CD14-positive monocyte (primary cell): ENCODE data around the gene CCM2. TPM values are rescaled to one million over a fixed set of nuclear protein-coding genes. Genes with fewer than 3 reads are reported as not detected.

Experiments used
- DNase-seq, 3 donors: peaks; one replicate each; pipeline ENCODE4 v3.0.0-alpha.2; 2011 to 2022
- H2AFZ ChIP-seq: 2 replicates; pipeline ENCODE4 v1.6.0; 2012; ENCODE audit warnings: mild to moderate bottlenecking, low read depth, low read length, inconsistent platforms; ENCODE audit not compliant: insufficient read depth, poor library complexity, severe bottlenecking
- H3K27ac ChIP-seq, 2 donors: 1 replicate in 1 of 2; 2 replicates in 1 of 2; pipeline ENCODE4 v1.5.1; 2012 to 2013; ENCODE audit warnings: low read length in 2 of 2, control low read depth in 1 of 2, inconsistent platforms in 1 of 2, low read depth in 1 of 2, mild to moderate bottlenecking in 1 of 2
- H3K27me3 ChIP-seq, 2 donors: one replicate each; pipeline versions ENCODE4 v1.6.0 to v1.6.1; 2011 to 2013; ENCODE audit warnings: low read length in 2 of 2; ENCODE audit not compliant: control insufficient read depth in 2 of 2, insufficient read depth in 2 of 2
- H3K36me3 ChIP-seq, 2 donors: replicated peaks in 1 of 2; 1 replicate in 1 of 2; 2 replicates in 1 of 2; pipeline versions ENCODE4 v1.5.1 to v1.6.1; 2012 to 2013; ENCODE audit warnings: low read length in 2 of 2, control low read depth in 1 of 2, inconsistent platforms in 1 of 2, mild to moderate bottlenecking in 1 of 2; ENCODE audit not compliant: insufficient read depth in 2 of 2, control insufficient read depth in 1 of 2
- H3K4me1 ChIP-seq, 2 donors: 1 replicate in 1 of 2; 2 replicates in 1 of 2; pipeline versions ENCODE4 v1.5.1 to v1.6.1; 2012 to 2013; ENCODE audit warnings: low read length in 2 of 2, control low read depth in 1 of 2, inconsistent platforms in 1 of 2, mild to moderate bottlenecking in 1 of 2, moderate library complexity in 1 of 2; ENCODE audit not compliant: insufficient read depth in 2 of 2, control insufficient read depth in 1 of 2
- H3K4me2 ChIP-seq: replicated peaks from 2 replicates; pipeline ENCODE3; 2012; ENCODE audit warnings: low read length, moderate library complexity, mild to moderate bottlenecking; ENCODE audit not compliant: poor library complexity, severe bottlenecking; ENCODE audit errors: extremely low read depth
- H3K4me3 ChIP-seq, 3 experiments: fragments of 200-600 bp in 1 of 3; sonication (generic) in 1 of 3; replicated peaks in 1 of 3; 1 replicate in 2 of 3; 2 replicates in 1 of 3; pipeline ENCODE4 v1.5.1; 2011 to 2013; ENCODE audit warnings: low read length in 3 of 3, mild to moderate bottlenecking in 3 of 3, control low read depth in 2 of 3, low read depth in 2 of 3, inconsistent platforms in 1 of 3, moderate library complexity in 1 of 3
- H3K79me2 ChIP-seq: 2 replicates; pipeline ENCODE4 v1.6.0; 2012; ENCODE audit warnings: mild to moderate bottlenecking, control low read depth, inconsistent platforms, low read length, moderate library complexity; ENCODE audit not compliant: insufficient read depth
- H3K9ac ChIP-seq: 2 replicates; pipeline ENCODE4 v1.6.0; 2017; ENCODE audit warnings: low read length, mild to moderate bottlenecking; ENCODE audit not compliant: insufficient read depth, poor library complexity, severe bottlenecking
- H3K9me3 ChIP-seq, 2 donors: replicated peaks in 1 of 2; 1 replicate in 1 of 2; 2 replicates in 1 of 2; pipeline versions ENCODE4 v1.5.1 to v1.6.1; 2012 to 2013; ENCODE audit warnings: low read length in 2 of 2, control low read depth in 1 of 2; ENCODE audit not compliant: control insufficient read depth in 1 of 2, insufficient read depth in 1 of 2
- H4K20me1 ChIP-seq: 2 replicates; pipeline ENCODE4 v1.6.0; 2012; ENCODE audit warnings: mild to moderate bottlenecking, low read length, control low read depth, moderate library complexity; ENCODE audit not compliant: insufficient read depth
- H3K27ac Mint-ChIP-seq, 7 donors: one replicate each; pipeline ENCODE4 v1.8.0; 2020; ENCODE audit warnings: mild to moderate bottlenecking in 7 of 7, mixed read lengths in 7 of 7, moderate library complexity in 6 of 7, inconsistent platforms in 2 of 7
- H3K27me3 Mint-ChIP-seq, 3 donors: one replicate each; pipeline ENCODE4 v1.8.0; 2021 to 2022; ENCODE audit warnings: low read depth in 3 of 3, mild to moderate bottlenecking in 3 of 3, mixed read lengths in 3 of 3, moderate library complexity in 3 of 3, inconsistent platforms in 1 of 3
- H3K36me3 Mint-ChIP-seq, 2 donors: one replicate each; pipeline ENCODE4 v1.8.0; 2020; ENCODE audit warnings: mixed read lengths in 2 of 2, inconsistent platforms in 1 of 2, mild to moderate bottlenecking in 1 of 2
- H3K4me1 Mint-ChIP-seq: one replicate; pipeline ENCODE4 v1.8.0; 2020; ENCODE audit warnings: mild to moderate bottlenecking, mixed read lengths
- H3K4me3 Mint-ChIP-seq, 2 donors: one replicate each; pipeline ENCODE4 v1.8.0; 2020; ENCODE audit warnings: mild to moderate bottlenecking in 2 of 2, mixed read lengths in 2 of 2, moderate library complexity in 1 of 2
- H3K9me3 Mint-ChIP-seq, 7 donors: one replicate each; pipeline ENCODE4 v1.8.0; 2020 to 2022; ENCODE audit warnings: mixed read lengths in 7 of 7, mild to moderate bottlenecking in 6 of 7, moderate library complexity in 6 of 7, inconsistent platforms in 2 of 7
- CTCF ChIP-seq: fragments of 200-600 bp; IDR thresholded peaks from one replicate; pipeline ENCODE4 v1.8.0; 2022; ENCODE audit warnings: antibody characterized with exemption, mild to moderate bottlenecking
- WGBS: methylation state at CpG from one replicate; pipeline ENCODE4 v1.1.5; 2013; ENCODE audit warnings: missing lambda C conversion rate; ENCODE audit not compliant: insufficient coverage; 5-methylcytosine and 5-hydroxymethylcytosine counted together
- intact Hi-C, 2 donors: fragments of 100-400 bp; cut with micrococcal nuclease; formaldehyde crosslinking; loops; one replicate each; pipeline versions ENCODE4 v1.15.0 to v1.15.1; 2023
- polyA plus RNA-seq, 3 donors: library from polyadenylated mRNA; depleted of rRNA in 1 of 3; unstranded in 2 of 3; stranded (reverse) in 1 of 3; fragments of 300-500 nt in 2 of 3; fragments of >200 nt in 1 of 3; fragmentation: Illumina TruSeq in 2 of 3; gene quantifications; 1 replicate in 2 of 3; 2 replicates in 1 of 3; pipeline ENCODE4 v1.2.3, GENCODE V29; 2012 to 2021

CCM2 gene
- polyA plus RNA-seq, 3 donors = 38.5 to 102 (median 51.4) TPM

- WGBS = 94% methylated on average over 11 of the region's 12 CpGs
- intact Hi-C loops = loop anchor here (5.0 to 10.0 kb wide), 3 partner anchors 49 to 159 kb away; partner anchors contain the start of gene TBRG4 (in 1 of the 2)
- Histone ChIP-seq H3K36me3 (peaks cover 64% of the 10 kb centered on the region in 2 donors), H3K4me1 (peaks cover 42 to 55% of the 10 kb centered on the region in 2 donors), H3K9me3 (no peaks in the 10 kb centered on the region), H2AFZ (no peak overlapping the region), H3K79me2 (peaks cover 93% of the 10 kb centered on the region), H3K27me3 (no peaks in the 10 kb centered on the region), H4K20me1 (peaks cover 66% of the 10 kb centered on the region), H3K4me3 (peak overlapping the region in 1 of 3 experiments; percentile 99), H3K4me2 (peak overlapping the region; percentile 100), H3K9ac (no peak overlapping the region), H3K27ac (peak overlapping the region; percentile 99 to 100)
- no peak for TF ChIP-seq CTCF
- H3K9me3 Mint-ChIP-seq = no peaks in the 10 kb centered on the region
- peaks cover 62 to 72% of the 10 kb centered on the region in 2 donors for H3K36me3 Mint-ChIP-seq
- H3K27ac Mint-ChIP-seq = peak overlapping the region; percentile 80 to 100 (median 99)
- peaks cover 41% of the 10 kb centered on the region for H3K4me1 Mint-ChIP-seq
- H3K27me3 Mint-ChIP-seq = peaks cover 0 to 6% (median 0%) of the 10 kb centered on the region in 3 donors
- H3K4me3 Mint-ChIP-seq = no peak overlapping the region
- DNase-seq = peak in 1 of 3 donors; percentile 11
Measured at GRCh38 chr7:44975331-44976039, 24.5 kb upstream of the CCM2 start.

GRCh38 chr7:44976040-44976745 is 23.8 kb upstream of the CCM2 start:
- Mint-ChIP-seq H3K4me1 (peaks cover 48% of the 10 kb centered on the region), H3K27me3 (peaks cover 0 to 6% (median 0%) of the 10 kb centered on the region in 3 donors), H3K27ac (peak overlapping the region; percentile 95 to 100 (median 99)), H3K9me3 (no peaks in the 10 kb centered on the region), H3K4me3 (peak overlapping the region; percentile 71 to 97), H3K36me3 (peaks cover 57 to 65% of the 10 kb centered on the region in 2 donors)
- Histone ChIP-seq H3K79me2 (peaks cover 86% of the 10 kb centered on the region), H3K36me3 (peaks cover 57% of the 10 kb centered on the region in 2 donors), H3K4me3 (peak overlapping the region in 1 of 3 experiments; percentile 99), H3K4me2 (peak overlapping the region; percentile 100), H3K4me1 (peaks cover 49 to 62% of the 10 kb centered on the region in 2 donors), H2AFZ (no peak overlapping the region), H3K9ac (peak overlapping the region; percentile 95), H3K9me3 (no peaks in the 10 kb centered on the region), H3K27me3 (no peaks in the 10 kb centered on the region), H3K27ac (peak overlapping the region; percentile 99 to 100), H4K20me1 (peaks cover 59% of the 10 kb centered on the region)
- peak in 1 of 3 donors; percentile 15 for DNase-seq
- WGBS = 95% methylated on average over 6 of the region's 6 CpGs
- intact Hi-C loops = loop anchor here (5.0 to 10.0 kb wide), 3 partner anchors 49 to 159 kb away; partner anchors contain the start of gene TBRG4 (in 1 of the 2)
- no peak for TF ChIP-seq CTCF
